DOHH2 (cell line): ENCODE measurements around the gene EMP1.

Experiments
- EZH2phosphoT487 ChIP-seq: fragments of 200-600 bp; sonication (generic); IDR thresholded peaks from 2 replicates; pipeline ENCODE4 v1.6.1; 2017; ENCODE audit warnings: borderline replicate concordance, mild to moderate bottlenecking, antibody characterized with exemption, low read length, moderate library complexity, mixed read lengths
- TF ChIP-seq, protein P1 (sequence below): fragments of 200-600 bp; sonication (generic); IDR thresholded peaks from one replicate; pipeline ENCODE4 v1.5.1; 2014; ENCODE audit warnings: antibody characterized with exemption, mild to moderate bottlenecking, low read depth, low read length; ENCODE audit not compliant: poor library complexity, severe bottlenecking

DNA sequence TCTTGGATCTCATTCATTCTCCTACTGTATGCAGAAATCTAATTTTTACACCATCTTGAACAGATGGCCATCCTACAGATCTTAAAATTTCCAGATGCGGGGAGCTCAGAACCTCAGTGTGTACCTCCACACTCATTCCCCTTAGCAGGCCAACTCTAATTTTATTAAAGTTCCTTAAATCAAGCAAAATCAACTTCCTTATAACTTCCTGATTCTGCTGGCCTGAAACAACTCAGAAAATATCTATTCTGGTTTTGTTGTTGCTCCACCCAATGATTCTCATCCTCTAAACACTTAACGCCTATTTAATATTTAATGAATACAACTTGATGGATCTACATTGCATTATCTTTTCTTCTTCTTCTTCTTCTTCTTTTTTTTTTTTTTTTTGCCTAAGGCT is 3.1 kb downstream of the EMP1 start:
- TF ChIP-seq, protein P1, sequence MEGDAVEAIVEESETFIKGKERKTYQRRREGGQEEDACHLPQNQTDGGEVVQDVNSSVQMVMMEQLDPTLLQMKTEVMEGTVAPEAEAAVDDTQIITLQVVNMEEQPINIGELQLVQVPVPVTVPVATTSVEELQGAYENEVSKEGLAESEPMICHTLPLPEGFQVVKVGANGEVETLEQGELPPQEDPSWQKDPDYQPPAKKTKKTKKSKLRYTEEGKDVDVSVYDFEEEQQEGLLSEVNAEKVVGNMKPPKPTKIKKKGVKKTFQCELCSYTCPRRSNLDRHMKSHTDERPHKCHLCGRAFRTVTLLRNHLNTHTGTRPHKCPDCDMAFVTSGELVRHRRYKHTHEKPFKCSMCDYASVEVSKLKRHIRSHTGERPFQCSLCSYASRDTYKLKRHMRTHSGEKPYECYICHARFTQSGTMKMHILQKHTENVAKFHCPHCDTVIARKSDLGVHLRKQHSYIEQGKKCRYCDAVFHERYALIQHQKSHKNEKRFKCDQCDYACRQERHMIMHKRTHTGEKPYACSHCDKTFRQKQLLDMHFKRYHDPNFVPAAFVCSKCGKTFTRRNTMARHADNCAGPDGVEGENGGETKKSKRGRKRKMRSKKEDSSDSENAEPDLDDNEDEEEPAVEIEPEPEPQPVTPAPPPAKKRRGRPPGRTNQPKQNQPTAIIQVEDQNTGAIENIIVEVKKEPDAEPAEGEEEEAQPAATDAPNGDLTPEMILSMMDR = no peak
- no peak for TF ChIP-seq EZH2phosphoT487
